Liver (tissue), 3 donors: ENCODE results near the gene ZBTB38.

Experiments
- CTCF ChIP-seq: fragments of 150-350 bp; IDR thresholded peaks from 2 replicates; pipeline ENCODE4 v1.5.1; 2017; ENCODE audit warnings: improper control_type of control experiment, low read depth, low read length; ENCODE audit not compliant: missing input control
- RAD21 ChIP-seq, 2 donors: IDR thresholded peaks; 2 replicates each; pipeline ENCODE4 v1.6.1; 2016; ENCODE audit warnings: antibody characterized with exemption in 2 of 2, mild to moderate bottlenecking in 2 of 2
- REST ChIP-seq: IDR thresholded peaks from 2 replicates; pipeline ENCODE4 v1.6.1; 2016; ENCODE audit warnings: antibody characterized with exemption, mild to moderate bottlenecking
- donor health status: healthy.
- donor health status: healthy.

GRCh38 chr3:141326626-141327025, 41.7 kb upstream of the ZBTB38 start:
- TF ChIP-seq REST (no peak), CTCF (no peak), RAD21 (IDR thresholded peaks at IDR 0.05) (no peak)
